Inferior parietal cortex (tissue), 1 donor: ENCODE data around the gene DDX49.
A peak's percentile ranks its signal among the peaks of the same experiment; 100 is the strongest.
"Not testable (repeated sequence)": the region's sequence is repeated elsewhere in the genome, so short reads cannot be mapped to it uniquely, and the experiment has no call there.

Experiments used
- DNase-seq: peaks from one replicate; pipeline ENCODE4 v3.0.0-alpha.2; 2016; ENCODE audit errors: extremely low spot score

Gene DDX49

DNA sequence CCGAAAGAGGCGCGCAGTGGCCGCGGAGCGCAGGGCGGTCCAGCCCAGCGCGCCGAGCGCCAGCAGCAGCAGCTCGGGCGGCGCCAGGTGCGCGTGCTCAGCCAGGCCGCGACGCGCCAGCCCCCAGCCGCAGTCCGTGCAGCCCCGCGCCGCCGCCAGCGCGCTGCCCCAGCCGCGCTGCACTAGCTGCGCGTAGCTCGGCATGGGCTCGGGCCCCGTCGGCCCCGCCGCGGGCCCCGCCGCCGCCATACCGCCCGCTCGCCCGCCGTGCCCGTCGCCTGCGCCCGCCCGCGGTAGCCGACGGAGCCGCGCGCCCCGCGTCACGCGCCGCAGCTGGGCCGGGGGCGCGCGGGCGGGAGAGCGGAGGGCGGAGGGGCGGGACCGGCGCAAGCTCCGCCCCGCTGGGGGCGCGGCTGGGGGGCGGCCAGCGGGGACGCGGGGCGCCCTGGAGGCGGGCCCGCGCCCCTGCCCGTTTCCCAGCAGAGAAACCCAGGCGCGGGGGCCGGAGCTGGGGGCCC lies 23.6 kb upstream of the DDX49 start, which contains the start of gene CERS1:
Gene CERS1 (minus strand): TSS at position 335 of the 518 bp plus-strand sequence. CDS start 86 bp downstream, at position 249.
- peak; percentile 49 for DNase-seq

DNA sequence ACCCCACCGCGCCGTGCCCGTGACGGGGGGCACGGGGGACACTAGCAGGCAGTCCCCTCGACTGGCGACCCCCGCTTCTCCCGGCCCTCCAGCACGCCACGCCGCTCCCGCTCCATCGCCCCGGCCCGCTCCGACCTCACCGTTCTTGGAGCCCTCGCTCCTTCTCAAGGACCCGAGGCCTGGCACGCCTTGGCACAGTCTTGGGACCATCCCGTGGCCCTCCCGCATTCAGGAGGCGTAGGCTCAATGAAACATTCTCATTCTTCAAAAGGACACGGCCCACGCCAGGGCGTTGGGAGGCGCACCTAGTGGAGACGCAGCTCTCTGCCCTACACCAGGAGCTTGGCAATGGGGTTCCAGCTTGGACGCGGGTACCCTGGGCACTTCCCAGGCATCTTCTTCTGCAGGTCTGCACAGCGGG lies 23.1 kb upstream of the DDX49 start:
- DNase-seq: no peak

DNA sequence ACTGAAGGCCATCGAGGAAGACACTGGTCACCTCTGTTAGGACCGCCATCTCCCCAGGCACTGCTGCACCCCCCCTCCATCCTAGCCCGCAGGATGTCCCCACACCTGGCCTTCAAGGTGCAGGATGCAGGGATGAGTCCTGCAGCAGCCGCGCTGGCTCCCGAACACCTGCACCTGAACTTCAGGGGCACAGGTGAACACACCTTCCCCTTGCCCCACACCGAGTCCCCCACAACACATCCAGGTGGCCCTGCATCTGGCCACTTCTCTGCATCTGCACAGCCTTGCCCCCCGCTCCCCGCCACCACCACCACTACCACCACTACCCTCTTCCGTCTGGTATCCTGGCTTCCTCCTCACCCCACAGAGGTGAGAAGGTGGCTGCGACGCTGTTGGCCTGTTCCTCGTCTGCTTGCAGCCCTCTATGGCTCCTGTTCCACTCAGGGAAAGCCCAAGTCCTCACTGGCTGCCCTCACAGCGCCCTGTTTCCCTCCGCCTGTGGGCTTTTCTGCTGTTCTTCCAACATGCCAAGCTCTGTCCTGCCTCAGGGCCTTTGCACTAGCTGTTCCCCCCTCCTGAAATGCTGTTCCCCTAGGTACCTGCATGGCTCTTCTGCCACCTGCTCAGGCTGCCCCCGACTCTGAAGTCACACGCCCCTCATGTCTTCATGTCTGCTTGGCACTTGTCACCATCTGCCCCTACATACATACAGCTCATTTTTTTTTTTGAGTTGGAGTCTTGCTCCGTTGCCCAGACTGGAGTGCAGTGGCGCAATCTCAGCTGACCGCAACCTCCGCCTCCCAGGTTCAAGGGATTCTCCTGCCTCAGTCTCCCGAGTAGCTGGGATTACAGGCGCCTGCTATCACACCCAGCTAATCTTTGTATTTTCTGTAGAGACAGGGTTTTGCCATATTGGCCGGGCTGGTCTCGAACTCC lies 22.2 kb upstream of the DDX49 start:
- DNase-seq: no peak

DNA sequence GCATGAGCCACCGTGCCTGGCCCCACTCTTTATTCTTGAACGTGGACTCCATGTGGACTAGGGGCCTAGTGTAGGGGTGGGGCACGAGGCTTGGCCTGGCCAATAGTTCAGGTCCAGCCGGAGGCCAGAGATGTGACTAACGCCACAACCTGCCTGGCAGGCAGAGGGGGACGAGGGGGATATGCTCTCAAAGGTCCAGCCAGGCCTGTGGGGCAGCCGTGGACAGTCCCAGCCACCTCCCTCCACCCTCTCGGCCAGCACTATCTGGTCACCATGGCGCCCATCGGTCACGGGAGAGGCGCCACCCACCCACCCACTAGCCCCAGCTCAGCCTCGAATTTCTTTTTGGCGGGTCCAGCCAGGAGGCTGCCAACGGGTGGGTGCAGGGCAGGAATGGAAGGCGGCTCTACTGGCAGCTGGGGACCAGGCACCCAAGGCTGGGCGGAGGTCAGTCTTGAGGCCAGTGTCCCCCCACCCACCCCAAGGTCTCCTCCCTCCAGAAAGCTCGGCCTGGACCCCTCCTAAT lies 21.4 kb upstream of the DDX49 start:
- DNase-seq: no peak

DNA sequence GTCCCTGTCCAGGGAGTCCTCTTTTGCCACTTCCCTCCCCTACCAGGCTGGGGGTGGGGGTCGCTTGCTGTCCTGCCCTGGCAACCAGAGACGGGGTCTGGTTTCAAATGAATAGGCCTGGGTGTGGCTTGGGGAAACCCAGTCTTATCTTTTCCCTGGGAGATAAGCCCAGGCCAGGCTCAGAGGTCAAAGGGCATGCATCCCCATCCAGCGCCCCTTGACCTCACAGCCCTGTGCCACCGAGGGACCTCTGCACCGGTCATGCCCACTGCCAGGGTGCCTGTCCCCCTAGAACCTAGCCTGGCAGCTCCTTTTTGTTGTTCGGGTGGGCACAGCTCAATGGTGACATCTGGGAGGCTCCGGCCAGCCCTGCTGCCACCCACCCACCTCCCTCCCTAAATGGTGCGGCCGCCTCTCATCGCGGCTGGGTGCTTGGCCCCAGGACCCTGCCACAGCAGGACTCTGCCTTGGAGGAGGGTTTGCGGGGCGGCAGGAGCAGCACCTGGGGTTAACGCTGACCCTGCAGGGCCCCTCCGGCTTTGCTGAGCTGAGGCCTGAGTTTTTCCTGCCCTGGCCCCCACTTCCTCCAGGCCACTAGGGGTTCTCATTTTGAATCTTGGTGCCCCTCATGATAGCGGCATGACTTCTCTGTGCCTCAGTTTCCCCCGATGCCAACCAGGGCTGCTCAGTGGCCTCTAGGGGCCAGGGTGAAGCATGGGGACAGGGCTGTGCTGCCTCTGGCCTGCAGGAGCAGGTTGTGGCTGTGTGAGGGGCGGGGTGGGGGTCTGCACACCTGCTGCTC lies 20.7 kb upstream of the DDX49 start:
- no peak for DNase-seq

DNA sequence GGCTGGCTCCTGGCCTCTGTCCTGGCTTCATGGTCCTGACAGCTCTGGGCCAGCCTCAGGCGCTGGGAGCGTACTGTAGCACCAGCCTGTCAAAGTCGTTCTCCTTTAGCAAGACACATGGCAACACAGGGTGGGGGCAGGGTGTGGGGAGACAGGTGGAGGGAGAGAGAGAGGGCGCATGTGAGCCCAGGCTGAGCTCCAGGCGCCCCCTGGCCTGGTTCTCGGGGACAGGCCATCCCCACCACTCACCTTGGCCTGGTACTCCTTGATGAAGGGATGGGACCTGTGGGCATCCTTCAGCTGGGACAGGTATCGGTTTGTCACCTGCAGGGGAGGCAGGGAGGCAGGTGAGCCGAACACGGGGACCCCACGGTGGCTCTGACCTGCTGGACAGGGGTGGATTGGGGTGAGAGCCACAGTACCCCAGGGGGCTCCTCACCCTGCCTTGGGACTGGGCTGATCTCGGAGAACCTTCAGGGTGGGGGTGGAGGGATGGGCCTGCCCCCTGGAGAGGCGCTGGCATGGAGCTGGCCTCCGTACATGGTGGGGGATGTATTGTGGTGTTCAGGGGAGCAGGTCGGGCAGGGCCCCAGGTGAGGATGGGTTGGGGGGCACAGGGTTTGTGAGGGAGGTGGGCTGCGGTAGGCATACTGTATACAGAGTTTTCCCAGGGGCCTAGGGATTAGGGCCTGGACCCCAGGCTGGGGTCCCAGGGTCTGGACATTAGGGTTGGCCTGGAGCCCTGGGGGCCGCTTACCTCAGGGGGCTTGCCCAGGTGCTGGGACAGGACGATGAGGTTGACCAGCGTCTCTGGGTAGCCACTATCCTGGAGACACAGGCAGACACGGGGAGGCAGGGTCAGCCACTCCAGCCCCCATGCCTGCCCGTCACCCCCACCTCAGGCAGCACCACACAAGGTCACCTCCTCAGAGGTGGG lies 19.6 kb upstream of the DDX49 start:
- DNase-seq: no peak

DNA sequence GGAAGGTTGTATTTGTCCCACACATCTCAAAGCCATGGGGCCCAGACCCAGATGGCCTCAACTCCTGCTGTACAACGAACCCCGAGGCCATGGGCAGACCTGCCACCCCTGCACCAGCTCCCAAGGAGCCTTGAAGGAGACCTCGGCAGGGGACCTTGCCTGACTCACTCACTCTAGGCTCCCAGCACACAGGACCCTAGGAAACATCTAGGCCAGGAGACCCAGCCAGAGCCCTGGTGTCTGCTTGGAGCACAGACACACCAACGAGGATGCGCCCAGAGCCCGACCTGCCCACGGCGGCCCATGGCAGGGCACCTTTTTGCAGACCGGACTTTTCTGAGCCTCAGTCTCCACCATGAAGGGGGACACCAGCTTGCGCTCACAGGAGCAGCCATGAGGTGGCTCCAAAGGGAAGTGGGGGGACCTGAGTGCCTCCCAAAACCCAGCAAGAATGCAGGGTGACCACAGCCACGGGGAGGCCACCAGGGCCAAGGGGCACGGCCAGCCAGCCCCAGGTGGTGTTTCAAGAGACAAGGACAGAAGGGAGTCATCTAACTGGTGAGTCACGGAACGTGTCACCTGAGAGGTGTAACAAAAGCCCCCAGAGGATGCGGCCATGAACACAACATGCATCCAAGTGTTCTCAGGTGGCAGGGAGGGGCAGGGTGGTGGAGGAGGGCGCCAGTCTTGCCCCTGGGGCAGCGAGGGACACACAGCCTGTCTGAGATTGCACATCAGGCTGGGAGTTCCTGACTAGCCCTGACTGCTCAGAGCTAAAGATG lies 18.6 kb upstream of the DDX49 start:
- DNase-seq: no peak

DNA sequence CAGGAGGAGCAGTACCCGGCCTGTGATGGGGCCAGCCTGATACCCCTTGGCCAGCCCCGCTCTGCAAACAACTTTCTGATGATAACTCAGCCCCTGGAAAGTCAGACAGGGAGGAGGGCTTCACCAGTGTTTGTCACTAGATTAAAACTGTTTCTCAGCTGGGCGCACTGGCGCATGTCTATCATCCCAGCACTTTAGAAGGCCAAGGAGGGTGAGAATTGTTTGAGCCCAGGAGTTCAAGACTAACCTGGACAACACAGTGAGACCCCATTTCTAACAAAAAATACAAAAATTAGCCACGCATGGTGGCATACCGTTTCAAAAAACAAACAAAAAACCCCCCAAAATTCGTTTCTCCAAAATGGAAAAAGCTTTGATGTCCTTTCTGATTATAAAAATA lies 18.0 kb upstream of the DDX49 start:
- DNase-seq: no peak

DNA sequence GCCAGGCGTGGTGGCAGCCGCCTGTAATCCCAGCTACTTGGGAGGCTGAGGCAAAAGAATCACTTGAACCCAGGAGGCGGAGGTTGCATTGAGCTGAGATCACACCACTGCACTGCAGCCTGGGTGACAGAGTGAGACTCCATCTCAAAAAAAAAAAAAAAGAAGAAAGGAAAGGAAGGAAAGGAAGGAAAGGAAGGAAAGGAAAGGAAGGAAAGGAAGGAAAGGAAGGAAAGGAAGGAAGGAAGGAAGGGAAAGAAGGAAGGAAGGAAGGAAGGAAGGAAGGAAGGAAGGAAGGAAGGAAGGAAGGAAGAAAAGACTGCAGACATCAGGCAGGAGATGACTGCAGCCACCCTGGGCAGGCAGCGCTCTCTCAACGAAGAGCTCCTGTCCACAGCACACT lies 17.0 kb upstream of the DDX49 start:
- DNase-seq: not testable (repeated sequence)

DNA sequence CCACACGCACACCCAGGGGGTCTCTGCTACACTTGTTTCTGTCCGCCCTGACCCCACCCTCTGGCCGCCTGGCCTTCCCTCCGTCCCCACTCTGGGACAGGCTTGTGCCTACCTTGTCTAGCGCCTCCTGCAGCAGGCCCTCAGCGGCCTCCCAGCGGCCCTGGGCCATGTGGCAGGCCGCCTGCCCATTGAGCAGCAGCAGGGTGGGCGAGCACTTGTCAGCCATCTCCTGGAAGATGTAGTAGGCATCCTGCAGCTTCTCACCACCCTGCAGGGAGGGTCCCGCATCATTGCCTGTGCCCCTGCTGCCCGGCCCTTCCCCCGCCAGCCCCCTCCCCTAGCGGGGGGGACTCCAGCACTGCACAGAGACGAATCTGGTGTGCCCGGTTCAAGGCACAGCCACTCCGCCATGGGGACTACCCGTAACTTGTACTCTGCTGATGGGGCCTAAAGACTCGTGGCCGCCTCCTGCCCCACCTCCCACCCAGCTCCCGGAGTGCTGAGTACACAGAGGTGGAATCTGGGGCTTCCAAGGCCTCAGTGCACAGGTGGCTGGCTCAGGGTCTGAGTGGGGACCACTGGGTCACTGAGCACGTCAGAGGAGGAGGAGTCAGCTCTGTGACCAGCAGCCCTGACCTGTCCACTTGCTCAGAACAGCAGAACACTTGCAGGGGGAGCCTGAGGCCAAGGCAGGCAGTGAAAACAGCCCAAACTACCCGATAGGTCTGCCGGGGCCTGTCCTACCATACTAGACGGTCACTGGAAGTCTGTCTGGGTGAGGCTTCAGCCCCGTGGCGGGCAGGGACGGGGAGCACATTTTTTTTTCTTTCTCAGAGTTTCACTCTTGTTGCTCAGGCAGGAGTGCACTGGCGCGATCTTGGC lies 16.1 kb upstream of the DDX49 start:
- no peak for DNase-seq

DNA sequence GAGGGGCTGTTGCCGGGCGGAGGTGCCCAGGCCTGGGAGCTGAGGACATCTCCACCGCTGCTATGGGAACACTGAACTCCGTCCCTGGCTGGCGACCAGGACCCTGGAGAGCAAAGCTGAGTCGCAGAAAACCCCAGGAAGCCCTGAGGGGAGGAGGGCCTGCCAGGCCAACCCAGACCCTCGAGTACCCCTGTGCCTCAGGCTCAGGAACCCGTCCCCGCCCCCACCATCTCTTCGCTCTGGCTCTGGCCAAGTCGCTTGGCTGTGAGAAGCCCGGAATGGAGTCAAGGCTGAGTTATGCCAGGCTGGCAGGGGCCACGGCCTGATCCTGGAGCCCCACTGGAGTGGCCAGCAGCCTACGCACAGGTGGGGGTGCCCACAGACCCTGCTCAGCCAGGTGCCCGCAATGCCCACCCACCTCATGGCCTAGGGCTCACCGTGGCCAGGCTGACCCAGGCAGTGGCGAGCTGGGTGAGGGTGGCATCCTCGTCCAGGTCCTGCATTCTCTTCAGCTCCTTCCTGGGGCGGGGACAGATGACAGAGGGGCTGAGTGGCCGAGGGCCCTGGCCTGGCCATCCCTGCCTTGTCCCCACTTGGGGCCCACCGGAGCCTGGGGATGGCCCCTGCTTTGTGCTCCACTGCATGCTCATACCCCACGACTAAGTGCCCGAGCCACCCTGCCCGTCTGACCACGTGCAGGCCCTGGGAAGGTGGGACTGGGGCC lies 15.0 kb upstream of the DDX49 start:
- no peak for DNase-seq

DNA sequence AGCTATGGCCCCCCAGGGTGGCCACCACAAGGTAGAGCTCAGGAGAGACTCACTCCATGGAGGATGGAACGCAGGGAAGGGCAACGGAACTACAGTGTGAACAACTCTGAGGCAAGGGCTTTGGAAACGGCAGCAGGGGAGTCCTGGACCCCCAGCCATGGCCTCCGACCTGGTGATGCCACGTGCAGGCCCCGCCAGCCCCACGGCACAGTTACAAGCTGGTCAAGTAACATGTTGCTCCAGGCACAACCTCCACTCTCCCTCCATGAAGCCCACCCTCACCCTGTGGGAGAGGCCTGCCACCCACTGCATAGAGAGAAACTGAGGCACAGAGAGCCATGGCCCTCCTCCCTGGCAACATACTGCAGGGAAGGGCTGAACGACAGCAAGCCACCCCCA lies 14.5 kb upstream of the DDX49 start:
- no peak for DNase-seq

DNA sequence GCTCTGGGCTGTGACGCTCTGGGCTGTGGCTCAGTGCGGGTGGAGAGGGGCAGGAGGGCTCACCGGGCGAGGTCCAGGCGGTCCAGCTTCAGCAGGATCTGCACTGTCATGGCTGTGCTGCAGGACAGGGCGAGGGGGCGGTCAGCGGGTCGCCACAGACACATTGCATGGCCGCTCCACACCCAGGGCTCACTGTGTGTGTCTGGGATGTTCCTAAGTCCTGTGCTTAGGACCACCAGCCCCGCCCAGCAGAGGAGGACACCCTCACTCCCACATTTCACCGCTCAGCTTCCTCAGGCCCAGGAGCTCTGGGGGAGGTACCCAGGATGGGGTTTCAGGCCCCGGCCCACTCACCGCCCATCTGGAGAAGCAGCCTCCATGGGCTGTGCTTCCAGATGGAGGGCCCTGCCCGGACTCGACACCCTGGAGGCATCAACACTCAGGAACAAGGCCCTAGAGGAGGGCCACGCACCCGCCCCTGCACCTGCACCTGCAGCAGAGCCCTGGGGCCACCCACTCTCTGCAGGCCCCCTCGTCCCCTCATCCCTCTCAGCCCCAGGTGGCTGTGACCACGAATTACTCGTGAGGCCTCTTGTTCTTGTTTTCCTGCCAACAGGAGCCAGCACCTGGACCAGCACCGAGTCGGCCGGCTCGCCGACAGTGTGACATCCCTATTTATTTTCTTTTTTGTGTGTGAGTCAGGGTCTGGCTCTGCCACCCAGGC lies 13.8 kb upstream of the DDX49 start:
- no peak for DNase-seq

DNA sequence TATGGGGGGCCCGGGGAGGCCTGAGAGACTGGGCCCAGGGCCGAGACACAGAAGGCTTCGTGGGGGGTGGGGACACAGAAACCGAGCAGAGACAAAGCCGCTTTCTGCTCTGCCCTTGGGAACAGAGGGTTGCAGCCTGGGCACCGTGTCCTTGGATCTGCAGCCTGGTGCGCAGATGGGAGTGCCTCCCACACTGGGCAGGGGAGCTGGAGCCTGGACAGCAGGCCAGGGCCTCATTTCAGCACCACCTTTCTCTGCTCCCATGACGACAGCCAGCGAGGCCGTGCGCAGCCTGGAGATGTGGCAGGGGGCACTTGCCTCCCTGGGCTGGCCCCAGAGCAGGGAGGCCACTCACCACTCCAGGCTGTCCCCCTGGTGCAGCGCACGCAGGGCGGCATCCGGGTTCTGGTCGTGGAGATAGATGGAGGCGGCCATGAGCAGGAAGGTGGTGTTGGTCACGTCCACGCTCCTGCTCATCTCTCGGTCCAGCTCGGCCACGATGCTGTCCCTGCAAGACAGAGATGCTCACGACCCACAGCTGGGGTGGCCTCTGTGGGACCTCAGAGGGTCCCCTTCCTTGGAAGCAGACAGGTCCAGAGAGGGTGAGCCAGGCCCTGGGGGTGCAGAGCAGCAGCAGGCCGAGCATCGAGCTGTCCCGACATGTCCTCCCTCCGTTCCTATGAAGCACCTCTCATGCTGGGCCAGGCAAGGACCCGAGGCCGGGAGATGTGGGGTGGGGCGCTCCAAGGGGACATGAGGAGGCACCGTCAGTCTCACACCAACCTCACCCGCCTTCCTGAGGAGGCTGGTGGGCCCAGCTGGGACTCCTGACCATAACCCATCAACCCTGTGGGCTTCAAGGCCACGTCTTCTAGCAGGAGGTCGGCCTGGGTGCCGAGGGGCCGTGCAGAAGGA lies 12.7 kb upstream of the DDX49 start:
- peak; percentile 60 for DNase-seq

DNA sequence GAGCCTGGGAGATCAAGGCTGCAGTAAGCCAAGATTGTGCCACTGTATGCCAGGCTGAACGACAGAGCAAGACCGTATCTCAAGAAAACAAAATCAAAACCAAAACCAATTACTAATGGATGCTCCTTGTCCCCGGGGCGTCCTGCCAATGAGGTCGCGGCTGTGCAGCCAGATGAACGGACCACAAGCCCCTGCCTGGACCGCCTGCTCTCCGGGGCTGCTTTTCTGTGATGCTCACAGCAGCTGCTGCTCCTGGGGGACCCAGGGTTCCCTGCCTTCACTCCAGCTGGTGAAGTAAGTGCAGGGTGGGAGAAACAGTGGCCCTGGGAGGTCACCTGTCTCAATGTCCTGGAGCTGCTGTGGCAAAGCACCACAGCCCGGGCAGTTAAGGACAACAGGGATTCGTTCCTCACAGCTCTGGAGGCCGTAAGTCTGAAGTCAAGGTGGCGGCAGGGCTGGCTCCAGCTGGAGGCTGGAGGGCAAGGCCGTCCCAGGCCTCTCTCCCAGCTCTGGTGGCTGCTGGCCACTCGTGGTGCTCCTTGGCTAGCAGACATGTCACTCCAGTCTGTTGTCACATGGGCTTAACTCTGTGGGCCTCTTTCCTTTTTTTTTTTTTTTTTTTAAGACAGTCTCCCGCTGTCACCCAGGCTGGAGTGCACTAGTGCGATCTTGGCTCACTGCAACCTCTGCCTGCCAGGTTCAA lies 10.4 kb upstream of the DDX49 start:
- no peak for DNase-seq

DNA sequence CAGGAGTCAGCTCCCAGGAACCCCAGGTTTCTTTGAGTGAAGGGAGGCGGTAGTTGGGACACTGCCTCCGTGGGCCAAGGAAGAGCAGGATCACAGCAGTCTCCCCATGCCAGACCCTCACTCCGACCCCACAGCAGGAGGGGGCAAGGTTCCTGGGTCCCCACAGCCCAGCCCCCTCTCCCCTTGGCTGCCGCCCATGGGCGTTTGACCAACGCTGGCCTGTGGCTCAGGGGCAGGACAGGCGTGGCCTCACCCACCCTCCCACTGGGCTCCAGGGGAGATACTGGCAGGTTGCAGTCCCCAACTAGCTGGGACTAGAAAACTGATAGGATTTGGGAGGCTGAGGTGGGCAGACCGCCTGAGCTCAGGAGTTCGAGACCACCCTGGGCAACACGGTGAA lies 9.5 kb upstream of the DDX49 start:
- DNase-seq: no peak
